SK-N-SH (cell line): ENCODE measurements around the gene GUCY1A2.
"Not testable (repeated sequence)": the region's sequence is repeated elsewhere in the genome, so short reads cannot be mapped to it uniquely, and the experiment has no call there.

Source experiments
- CTCF ChIP-seq: fragments of 200-600 bp; sonication (generic); IDR thresholded peaks from 2 replicates; pipeline ENCODE4 v1.6.1; 2017; ENCODE audit warnings: antibody characterized with exemption, mild to moderate bottlenecking, moderate library complexity
- ELF1 ChIP-seq: IDR thresholded peaks from 2 replicates; pipeline ENCODE4 v1.4.0; 2012
- EP300 ChIP-seq, 2 experiments: IDR thresholded peaks; 2 replicates each; pipeline versions ENCODE4 v1.4.0 to v1.6.1; 2012; ENCODE audit warnings: borderline replicate concordance in 1 of 2, low read depth in 1 of 2, low read length in 1 of 2
- EZH2phosphoT487 ChIP-seq: fragments of 200-600 bp; sonication (generic); IDR thresholded peaks from 2 replicates; pipeline ENCODE4 v1.6.1; 2017; ENCODE audit warnings: low read depth, mixed run types, mild to moderate bottlenecking, antibody characterized with exemption, moderate library complexity, borderline replicate concordance
- MAX ChIP-seq: IDR thresholded peaks from 2 replicates; pipeline ENCODE4 v1.4.0; 2012; ENCODE audit warnings: low read depth
- MXI1 ChIP-seq: IDR thresholded peaks from 2 replicates; pipeline ENCODE4 v1.6.1; 2012; ENCODE audit warnings: mild to moderate bottlenecking, low read depth, low read length, improper control_type of control experiment
- NFIC ChIP-seq: IDR thresholded peaks from 2 replicates; pipeline ENCODE4 v1.4.0; 2012; ENCODE audit warnings: borderline replicate concordance
- RCOR1 ChIP-seq: fragments of 150-350 bp; IDR thresholded peaks from 2 replicates; pipeline ENCODE4 v1.6.1; 2017; ENCODE audit warnings: antibody characterized with exemption, low read length
- REST ChIP-seq: IDR thresholded peaks from 2 replicates; pipeline ENCODE4 v1.6.1; 2012; ENCODE audit warnings: mild to moderate bottlenecking, low read depth, low read length, moderate library complexity
- TAF1 ChIP-seq: IDR thresholded peaks from 2 replicates; pipeline ENCODE4 v1.6.1; 2012; ENCODE audit warnings: low read depth, mild to moderate bottlenecking, low read length, moderate library complexity, borderline replicate concordance
- TCF12 ChIP-seq: IDR thresholded peaks from 2 replicates; pipeline ENCODE4 v1.4.0; 2012
- TEAD4 ChIP-seq: IDR thresholded peaks from 2 replicates; pipeline ENCODE4 v1.4.0; 2012; ENCODE audit warnings: mild to moderate bottlenecking, borderline replicate concordance; ENCODE audit not compliant: insufficient read depth
- YY1 ChIP-seq: IDR thresholded peaks from 2 replicates; pipeline ENCODE4 v1.4.0; 2012; ENCODE audit warnings: low read depth, mild to moderate bottlenecking
- TF ChIP-seq, protein P1 (sequence below): IDR thresholded peaks from 2 replicates; pipeline ENCODE4 v1.4.0; 2012; ENCODE audit warnings: low read depth, borderline replicate concordance

- TF ChIP-seq MXI1; ELF1; CTCF; EZH2phosphoT487; MAX; REST; EP300 (IDR thresholded peaks at IDR 0.05; ENCODE audit: borderline replicate concordance in 1 of 2, low read depth in 1 of 2, low read length in 1 of 2); NFIC; TAF1; YY1; TEAD4; TCF12; RCOR1: not testable (repeated sequence)
- TF ChIP-seq, protein P1, sequence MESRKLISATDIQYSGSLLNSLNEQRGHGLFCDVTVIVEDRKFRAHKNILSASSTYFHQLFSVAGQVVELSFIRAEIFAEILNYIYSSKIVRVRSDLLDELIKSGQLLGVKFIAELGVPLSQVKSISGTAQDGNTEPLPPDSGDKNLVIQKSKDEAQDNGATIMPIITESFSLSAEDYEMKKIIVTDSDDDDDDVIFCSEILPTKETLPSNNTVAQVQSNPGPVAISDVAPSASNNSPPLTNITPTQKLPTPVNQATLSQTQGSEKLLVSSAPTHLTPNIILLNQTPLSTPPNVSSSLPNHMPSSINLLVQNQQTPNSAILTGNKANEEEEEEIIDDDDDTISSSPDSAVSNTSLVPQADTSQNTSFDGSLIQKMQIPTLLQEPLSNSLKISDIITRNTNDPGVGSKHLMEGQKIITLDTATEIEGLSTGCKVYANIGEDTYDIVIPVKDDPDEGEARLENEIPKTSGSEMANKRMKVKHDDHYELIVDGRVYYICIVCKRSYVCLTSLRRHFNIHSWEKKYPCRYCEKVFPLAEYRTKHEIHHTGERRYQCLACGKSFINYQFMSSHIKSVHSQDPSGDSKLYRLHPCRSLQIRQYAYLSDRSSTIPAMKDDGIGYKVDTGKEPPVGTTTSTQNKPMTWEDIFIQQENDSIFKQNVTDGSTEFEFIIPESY: not testable (repeated sequence)
These were observed 32.6 kb upstream of the GUCY1A2 start for GRCh38 chr11:107050899-107051298.
